Measurements from ENCODE around the gene PPP4R4. TPM values are rescaled to one million over a fixed set of nuclear protein-coding genes. Genes with fewer than 3 reads are reported as not detected.

Gene PPP4R4
- total RNA-seq, 1 experiment from 2014 or later = 0.91 TPM

DNA sequence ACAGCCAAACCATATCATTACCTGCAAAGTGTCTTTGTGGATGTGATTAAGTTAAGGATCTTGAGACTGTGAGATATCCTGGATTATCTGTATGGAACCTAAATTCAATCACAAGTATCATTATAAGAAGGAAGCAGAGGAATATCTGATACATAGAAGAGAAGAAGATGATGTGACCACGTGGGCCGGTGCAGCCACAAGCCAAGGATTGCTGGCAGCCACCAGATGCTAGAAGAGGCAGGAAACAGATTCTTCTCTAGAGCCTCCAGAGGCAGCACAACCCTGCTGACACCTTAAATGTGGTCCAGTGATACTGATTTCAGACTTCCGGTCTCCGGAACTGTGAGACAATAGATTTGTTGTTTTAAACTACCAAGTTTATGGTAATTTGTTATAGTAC is 38.6 kb upstream of the PPP4R4 start:
- no peak overlapping the region for H3K27ac Mint-ChIP-seq (ENCODE audit: low read depth, unreplicated experiment)
- no peaks in the 10 kb centered on the region for H3K36me3 Mint-ChIP-seq (ENCODE audit: insufficient read depth, unreplicated experiment)
- CTCF ChIA-PET = interaction anchor here (0.6 kb wide), 1 partner anchor 58 kb away, joined by 3 read pairs; no protein-coding TSS in a partner anchor
- intact Hi-C loops (cut with micrococcal nuclease) = loop anchor here (5.0 to 10.0 kb wide), 3 partner anchors 83 to 549 kb away; no protein-coding TSS in a partner anchor
- BruUV-seq (replicated peaks) = no TSS peak
- DNase-seq (ENCODE audit: unreplicated experiment) = no peak
- TF ChIP-seq, protein P1, sequence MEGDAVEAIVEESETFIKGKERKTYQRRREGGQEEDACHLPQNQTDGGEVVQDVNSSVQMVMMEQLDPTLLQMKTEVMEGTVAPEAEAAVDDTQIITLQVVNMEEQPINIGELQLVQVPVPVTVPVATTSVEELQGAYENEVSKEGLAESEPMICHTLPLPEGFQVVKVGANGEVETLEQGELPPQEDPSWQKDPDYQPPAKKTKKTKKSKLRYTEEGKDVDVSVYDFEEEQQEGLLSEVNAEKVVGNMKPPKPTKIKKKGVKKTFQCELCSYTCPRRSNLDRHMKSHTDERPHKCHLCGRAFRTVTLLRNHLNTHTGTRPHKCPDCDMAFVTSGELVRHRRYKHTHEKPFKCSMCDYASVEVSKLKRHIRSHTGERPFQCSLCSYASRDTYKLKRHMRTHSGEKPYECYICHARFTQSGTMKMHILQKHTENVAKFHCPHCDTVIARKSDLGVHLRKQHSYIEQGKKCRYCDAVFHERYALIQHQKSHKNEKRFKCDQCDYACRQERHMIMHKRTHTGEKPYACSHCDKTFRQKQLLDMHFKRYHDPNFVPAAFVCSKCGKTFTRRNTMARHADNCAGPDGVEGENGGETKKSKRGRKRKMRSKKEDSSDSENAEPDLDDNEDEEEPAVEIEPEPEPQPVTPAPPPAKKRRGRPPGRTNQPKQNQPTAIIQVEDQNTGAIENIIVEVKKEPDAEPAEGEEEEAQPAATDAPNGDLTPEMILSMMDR (IDR thresholded peaks at IDR 0.05; ENCODE audit: unreplicated experiment) = no peak
- POLR2A ChIA-PET = no interaction called here
- no peaks in the 10 kb centered on the region for H3K27me3 Mint-ChIP-seq (ENCODE audit: insufficient read depth, unreplicated experiment)
- H3K9me3 Mint-ChIP-seq (ENCODE audit: unreplicated experiment) = peaks cover 9% of the 10 kb centered on the region
- H3K4me3 Mint-ChIP-seq (ENCODE audit: unreplicated experiment) = no peak overlapping the region
- H3K4me1 Mint-ChIP-seq (ENCODE audit: insufficient read depth, unreplicated experiment) = no peaks in the 10 kb centered on the region

DNA sequence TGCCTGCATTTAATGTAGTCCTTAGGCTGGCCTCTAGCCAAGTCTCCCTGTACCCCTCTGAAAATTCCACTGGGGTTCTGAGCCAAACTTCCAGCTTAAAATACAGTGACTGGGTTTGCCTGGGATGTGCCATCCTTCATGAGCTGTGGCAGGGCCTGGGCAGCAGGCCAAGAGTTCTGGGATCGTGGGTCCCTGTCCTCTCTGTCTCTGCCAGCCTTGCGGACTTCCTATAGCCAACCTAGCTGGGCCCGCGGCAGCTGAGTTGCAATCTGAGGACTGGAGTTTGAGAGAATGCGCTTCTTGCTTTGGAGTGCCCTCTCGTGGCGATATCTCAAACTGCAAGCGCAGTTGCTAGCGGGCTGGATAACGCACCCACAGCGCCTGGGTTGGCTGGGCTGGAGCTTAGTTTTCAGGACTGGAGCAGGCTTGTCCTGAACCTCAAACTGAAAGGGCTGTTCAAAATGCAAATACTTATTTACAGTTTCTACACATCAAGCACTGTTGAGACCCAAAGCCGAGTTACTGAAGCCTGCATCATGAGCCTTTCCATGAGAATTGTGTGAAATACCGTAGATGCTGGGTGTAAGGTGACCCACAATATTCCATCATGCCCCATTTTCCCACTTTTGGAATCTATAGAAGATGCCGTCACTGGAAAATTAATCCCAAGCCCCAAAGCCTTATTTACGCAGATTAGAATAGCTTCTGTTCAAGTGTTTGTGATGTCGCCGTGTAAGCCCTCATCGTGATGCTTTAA is 37.4 kb upstream of the PPP4R4 start:
- ChIA-PET POLR2A (interaction anchor here (0.5 to 1.6 kb wide), 7 partner anchors 25 to 875 kb away, joined by 3 to 9 read pairs (median 4); partner anchors contain the start of genes DDX24 and IFI27L1), CTCF (interaction anchor here (0.5 to 7.6 kb wide), 67 partner anchors 9 to 700 kb away, joined by 3 to 99 read pairs (median 4); partner anchors contain the start of genes DDX24, IFI27L1, SERPINA1 and SERPINA10)
- intact Hi-C loops (cut with micrococcal nuclease) = loop anchor here (1.0 to 10.0 kb wide), 6 partner anchors 45 to 548 kb away; no protein-coding TSS in a partner anchor
- no peaks in the 10 kb centered on the region for H3K36me3 Mint-ChIP-seq (ENCODE audit: insufficient read depth, unreplicated experiment)
- no peak overlapping the region for H3K4me3 Mint-ChIP-seq (ENCODE audit: unreplicated experiment)
- TF ChIP-seq, protein P1 (IDR thresholded peaks at IDR 0.05; ENCODE audit: unreplicated experiment) = peak; percentile 94
- H3K4me1 Mint-ChIP-seq (ENCODE audit: insufficient read depth, unreplicated experiment) = no peaks in the 10 kb centered on the region
- BruUV-seq (replicated peaks) = no TSS peak
- H3K27ac Mint-ChIP-seq (ENCODE audit: low read depth, unreplicated experiment) = no peak overlapping the region
- H3K27me3 Mint-ChIP-seq (ENCODE audit: insufficient read depth, unreplicated experiment) = no peaks in the 10 kb centered on the region
- peak; percentile 82 for DNase-seq (ENCODE audit: unreplicated experiment)
- peaks cover 9% of the 10 kb centered on the region for H3K9me3 Mint-ChIP-seq (ENCODE audit: unreplicated experiment)

DNA sequence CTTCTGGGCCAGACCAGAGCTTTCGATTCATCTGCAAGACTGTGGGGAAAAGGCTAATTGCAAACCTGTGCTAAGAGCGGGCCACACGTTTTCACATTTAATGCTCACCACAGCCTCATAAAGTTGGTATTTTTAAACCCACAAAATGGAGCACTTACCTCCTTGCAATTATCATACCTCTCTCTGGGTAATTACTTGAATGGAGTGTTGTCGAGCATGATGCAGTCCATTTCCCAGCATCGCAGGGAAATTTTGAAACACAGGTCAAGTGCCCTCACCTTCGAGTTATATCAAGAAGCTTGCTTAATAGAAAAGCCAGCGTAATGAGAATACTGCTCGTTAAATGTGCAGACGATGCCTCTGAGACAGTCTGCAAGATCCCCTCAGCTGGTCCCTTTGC is 35.9 kb upstream of the PPP4R4 start:
- no peak overlapping the region for H3K4me3 Mint-ChIP-seq (ENCODE audit: unreplicated experiment)
- no peaks in the 10 kb centered on the region for H3K27me3 Mint-ChIP-seq (ENCODE audit: insufficient read depth, unreplicated experiment)
- no peak overlapping the region for H3K27ac Mint-ChIP-seq (ENCODE audit: low read depth, unreplicated experiment)
- no peaks in the 10 kb centered on the region for H3K36me3 Mint-ChIP-seq (ENCODE audit: insufficient read depth, unreplicated experiment)
- TF ChIP-seq, protein P1 (IDR thresholded peaks at IDR 0.05; ENCODE audit: unreplicated experiment) = no peak
- ChIA-PET POLR2A (no interaction called here), CTCF (interaction anchor here (0.6 to 7.6 kb wide), 7 partner anchors 30 to 348 kb away, joined by 3 to 99 read pairs (median 4); no protein-coding TSS in a partner anchor)
- DNase-seq (ENCODE audit: unreplicated experiment) = no peak
- no peaks in the 10 kb centered on the region for H3K4me1 Mint-ChIP-seq (ENCODE audit: insufficient read depth, unreplicated experiment)
- H3K9me3 Mint-ChIP-seq (ENCODE audit: unreplicated experiment) = peaks cover 9% of the 10 kb centered on the region
- BruUV-seq (replicated peaks) = no TSS peak
- intact Hi-C loops (cut with micrococcal nuclease) = loop anchor here (5.0 to 10.0 kb wide), 3 partner anchors 86 to 547 kb away; no protein-coding TSS in a partner anchor

DNA sequence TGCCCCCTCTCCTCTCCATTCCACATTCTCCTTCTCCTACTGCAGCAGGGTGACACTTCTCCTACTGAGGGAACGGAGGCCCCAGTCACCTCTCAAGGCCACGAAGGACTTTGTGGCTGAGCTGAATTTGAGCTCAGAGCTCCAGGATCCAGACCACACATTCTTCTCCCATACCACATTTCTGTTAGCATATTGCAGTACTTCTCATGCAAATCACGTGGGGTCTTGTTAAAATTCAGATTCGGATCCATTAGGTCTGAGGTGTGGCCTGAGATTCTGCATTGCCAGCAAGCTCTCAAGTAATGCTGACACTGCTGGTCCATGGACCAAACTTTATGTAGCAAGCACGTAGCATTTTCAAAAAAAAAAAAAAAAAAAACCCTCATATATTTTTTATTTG is 35.1 kb upstream of the PPP4R4 start:
- ChIA-PET CTCF (interaction anchor here (0.6 to 7.6 kb wide), 7 partner anchors 30 to 410 kb away, joined by 3 to 99 read pairs (median 3); no protein-coding TSS in a partner anchor), POLR2A (no interaction called here)
- Mint-ChIP-seq H3K36me3 (ENCODE audit: insufficient read depth, unreplicated experiment) (no peaks in the 10 kb centered on the region), H3K9me3 (ENCODE audit: unreplicated experiment) (peaks cover 9% of the 10 kb centered on the region), H3K4me1 (ENCODE audit: insufficient read depth, unreplicated experiment) (no peaks in the 10 kb centered on the region), H3K4me3 (ENCODE audit: unreplicated experiment) (no peak overlapping the region), H3K27ac (ENCODE audit: low read depth, unreplicated experiment) (no peak overlapping the region), H3K27me3 (ENCODE audit: insufficient read depth, unreplicated experiment) (no peaks in the 10 kb centered on the region)
- DNase-seq (ENCODE audit: unreplicated experiment) = no peak
- intact Hi-C loops (cut with micrococcal nuclease) = loop anchor here (5.0 to 10.0 kb wide), 3 partner anchors 87 to 546 kb away; no protein-coding TSS in a partner anchor
- TF ChIP-seq, protein P1 (IDR thresholded peaks at IDR 0.05; ENCODE audit: unreplicated experiment) = no peak
- BruUV-seq (replicated peaks) = no TSS peak

All from MCF 10A (cell line).